GM12891 (cell line): ENCODE results near the gene TRIM69.

ENCODE experiments used
- POLR2A ChIP-seq: IDR thresholded peaks from 2 replicates; pipeline ENCODE4 v1.6.1; 2011; ENCODE audit warnings: low read depth, low read length, control low read depth
- POLR2AphosphoS5 ChIP-seq: IDR thresholded peaks from 2 replicates; pipeline ENCODE4 v1.6.1; 2011; ENCODE audit warnings: low read depth, low read length, control low read depth
- SPI1 ChIP-seq: IDR thresholded peaks from 2 replicates; pipeline ENCODE4 v1.6.1; 2011; ENCODE audit warnings: low read depth, low read length, control low read depth
- TAF1 ChIP-seq: IDR thresholded peaks from 2 replicates; pipeline ENCODE4 v1.6.1; 2011; ENCODE audit warnings: low read depth, low read length, control low read depth

DNA sequence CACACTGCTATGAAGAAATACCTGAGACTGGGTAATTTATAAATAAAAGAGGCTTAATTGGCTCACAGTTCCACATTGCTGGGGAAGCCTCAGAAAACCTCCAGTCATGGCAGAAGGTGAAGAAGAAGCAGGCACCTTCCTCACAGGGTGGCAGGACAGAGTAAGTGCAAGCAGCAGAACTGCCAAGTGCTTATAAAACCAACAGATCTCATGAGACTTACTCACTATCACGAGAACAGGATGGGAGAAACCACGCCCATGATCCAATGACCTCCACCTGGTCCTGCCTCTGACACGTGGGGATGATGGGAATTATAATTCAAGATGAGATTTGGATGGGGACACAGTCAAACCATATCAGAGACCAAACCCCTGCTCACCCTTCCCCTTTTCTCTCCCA lies 75.0 kb downstream of the TRIM69 start:
- no peak for TF ChIP-seq TAF1
- no peak for TF ChIP-seq POLR2A
- TF ChIP-seq POLR2AphosphoS5 = no peak
- no peak for TF ChIP-seq SPI1
